Measurements from ENCODE around the gene TRAPPC6A.

TRAPPC6A gene

DNA sequence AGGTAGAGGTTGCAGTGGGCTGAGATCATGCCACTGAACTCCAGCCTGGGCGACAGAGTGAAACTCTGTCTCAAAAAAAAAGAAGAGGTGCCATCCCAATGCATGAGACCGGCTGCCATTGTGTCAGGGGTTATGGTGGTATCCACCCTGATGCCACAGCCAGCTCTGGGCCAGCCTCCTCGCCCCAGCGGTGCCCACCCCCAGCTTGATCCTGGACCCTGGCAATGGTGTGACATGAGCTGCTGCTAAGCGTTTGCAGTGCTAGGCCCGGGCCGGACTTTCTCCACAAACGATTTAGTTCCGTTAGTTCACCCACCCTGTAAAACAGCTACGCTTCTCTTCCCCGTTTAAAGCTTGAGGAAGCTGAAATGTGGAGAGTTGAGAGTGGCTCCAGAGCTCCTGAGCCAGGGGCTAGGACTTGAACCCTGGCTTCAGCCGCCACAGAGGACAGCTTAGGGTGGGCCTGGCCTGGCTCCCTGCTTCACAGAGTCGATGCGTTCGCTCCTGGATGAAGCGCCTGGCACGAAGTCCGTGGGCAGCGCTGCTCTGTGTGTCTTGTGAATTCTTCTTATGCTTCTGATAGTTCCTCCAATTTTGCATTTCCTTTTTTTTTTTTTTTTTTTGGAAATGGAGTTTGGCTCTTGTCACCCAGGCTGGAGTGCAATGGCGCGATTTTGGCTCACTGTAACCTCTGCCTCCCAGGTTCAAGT lies 42.7 kb downstream of the TRAPPC6A start:
- H3K27ac ChIP-seq (ENCODE audit: low read depth, low read length) = no peak overlapping the region
- H3K9ac ChIP-seq (ENCODE audit: low read length) = no peak overlapping the region
- H3K4me1 ChIP-seq (ENCODE audit: control insufficient read depth, insufficient read depth, low read length) = peaks cover 27% of the 10 kb centered on the region

DNA sequence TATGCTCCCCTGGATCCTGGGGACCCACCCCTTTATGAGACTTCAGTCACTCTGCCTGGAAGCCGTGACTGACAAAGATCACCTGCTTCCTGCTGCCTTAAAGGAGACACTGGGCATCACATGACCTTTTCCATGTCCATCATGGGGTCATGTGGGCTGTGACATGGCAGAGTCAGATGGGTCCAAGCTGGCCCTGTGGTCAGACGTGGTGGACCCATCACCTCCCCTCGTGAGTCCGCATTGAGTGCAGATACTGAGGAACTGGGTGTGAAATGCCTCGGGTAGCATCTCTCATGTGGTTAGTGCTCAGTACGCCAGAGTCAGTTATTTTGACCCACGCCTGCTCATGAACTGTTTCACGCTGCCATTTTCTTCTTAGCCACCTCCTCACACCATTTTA lies 44.4 kb downstream of the TRAPPC6A start:
- Histone ChIP-seq H3K4me3 (ENCODE audit: low read depth, low read length) (no peak overlapping the region), H3K4me1 (ENCODE audit: control insufficient read depth, insufficient read depth, low read length) (peaks cover 32% of the 10 kb centered on the region), H3K27ac (ENCODE audit: low read depth, low read length) (no peak overlapping the region), H3K27me3 (ENCODE audit: control insufficient read depth, insufficient read depth, low read length) (no peaks in the 10 kb centered on the region), H3K9me3 (ENCODE audit: control insufficient read depth, insufficient read depth, low read depth, low read length) (no peaks in the 10 kb centered on the region), H3K36me3 (ENCODE audit: control insufficient read depth, insufficient read depth, low read length) (0 out of 2 replicates have a peak, but pooled peaks cover 3% of the 10 kb centered on the region), H3K9ac (ENCODE audit: low read length) (no peak overlapping the region)

More for the DNA sequence above, 42.7 kb downstream of the TRAPPC6A start:
- 0 out of 2 replicates have a peak, but pooled peaks cover 3% of the 10 kb centered on the region for H3K36me3 ChIP-seq (ENCODE audit: control insufficient read depth, insufficient read depth, low read length)
- H3K27me3 ChIP-seq (ENCODE audit: control insufficient read depth, insufficient read depth, low read length) = no peaks in the 10 kb centered on the region
- no peaks in the 10 kb centered on the region for H3K9me3 ChIP-seq (ENCODE audit: control insufficient read depth, insufficient read depth, low read depth, low read length)
- no peak overlapping the region for H3K4me3 ChIP-seq (ENCODE audit: low read depth, low read length)

DNA sequence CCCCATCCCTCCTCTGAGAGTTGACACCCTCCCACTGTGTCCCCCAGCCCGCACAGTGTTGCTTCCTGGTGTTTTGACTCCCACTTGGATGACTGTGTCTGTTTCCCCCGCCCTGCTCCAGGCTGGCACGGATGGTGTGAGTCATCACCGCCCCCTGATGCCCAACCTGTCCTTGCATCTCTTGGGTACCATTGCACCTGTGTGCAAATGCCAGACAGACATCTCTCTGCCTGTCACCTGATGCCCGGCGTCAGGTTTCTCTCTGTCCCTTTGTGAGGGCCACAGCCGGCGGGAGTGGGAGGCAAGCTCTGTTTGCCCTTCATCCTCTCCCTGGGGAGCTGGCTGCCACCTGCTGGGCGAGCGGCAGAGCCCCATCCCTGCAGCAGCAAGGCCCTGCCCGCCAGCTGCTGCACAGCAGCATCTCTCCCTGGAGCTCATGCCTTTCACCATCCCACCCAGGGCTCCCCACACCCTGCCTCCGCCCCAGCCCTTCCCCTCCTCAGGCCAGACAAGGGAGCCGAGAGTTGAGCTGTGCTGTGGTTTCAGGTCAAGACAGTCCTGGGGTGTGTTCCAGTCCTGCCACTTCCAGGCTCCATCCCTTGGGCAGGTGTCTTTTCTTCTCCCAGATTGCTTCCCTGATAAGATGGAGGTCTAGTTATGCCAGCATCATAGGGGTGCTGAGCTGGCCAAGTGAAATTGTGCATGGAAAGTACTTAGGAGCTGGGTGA lies 47.0 kb downstream of the TRAPPC6A start:
- Histone ChIP-seq H3K27me3 (ENCODE audit: control insufficient read depth, insufficient read depth, low read length) (no peaks in the 10 kb centered on the region), H3K9me3 (ENCODE audit: control insufficient read depth, insufficient read depth, low read depth, low read length) (no peaks in the 10 kb centered on the region), H3K9ac (ENCODE audit: low read length) (no peak overlapping the region), H3K36me3 (ENCODE audit: control insufficient read depth, insufficient read depth, low read length) (0 out of 2 replicates have a peak, but pooled peaks cover 3% of the 10 kb centered on the region), H3K4me1 (ENCODE audit: control insufficient read depth, insufficient read depth, low read length) (peaks cover 16% of the 10 kb centered on the region), H3K4me3 (ENCODE audit: low read depth, low read length) (no peak overlapping the region), H3K27ac (ENCODE audit: low read depth, low read length) (no peak overlapping the region)

DNA sequence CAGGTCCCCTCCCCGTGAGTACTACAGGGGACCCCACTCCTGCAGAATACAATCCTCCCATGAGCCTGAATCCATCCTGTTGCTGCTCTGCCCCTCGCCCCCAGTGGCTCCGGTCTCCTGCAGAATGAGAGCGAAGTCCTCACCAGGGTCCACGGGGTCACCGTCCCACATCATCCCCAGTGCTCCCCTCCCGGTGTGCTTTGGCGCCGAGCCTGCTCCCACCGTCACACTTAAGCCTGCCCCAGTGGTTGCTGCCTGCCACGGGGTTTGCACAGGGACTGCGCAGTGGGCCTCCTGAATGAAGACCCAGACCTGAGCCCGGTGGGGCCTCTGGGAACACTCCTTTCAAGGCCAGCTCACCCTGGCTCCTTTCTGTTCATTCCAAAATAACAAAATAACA lies 47.8 kb downstream of the TRAPPC6A start:
- Histone ChIP-seq H3K27me3 (ENCODE audit: control insufficient read depth, insufficient read depth, low read length) (no peaks in the 10 kb centered on the region), H3K27ac (ENCODE audit: low read depth, low read length) (no peak overlapping the region), H3K4me3 (ENCODE audit: low read depth, low read length) (no peak overlapping the region), H3K4me1 (ENCODE audit: control insufficient read depth, insufficient read depth, low read length) (peaks cover 14% of the 10 kb centered on the region), H3K9me3 (ENCODE audit: control insufficient read depth, insufficient read depth, low read depth, low read length) (no peaks in the 10 kb centered on the region), H3K9ac (ENCODE audit: low read length) (no peak overlapping the region), H3K36me3 (ENCODE audit: control insufficient read depth, insufficient read depth, low read length) (0 out of 2 replicates have a peak, but pooled peaks cover 3% of the 10 kb centered on the region)

DNA sequence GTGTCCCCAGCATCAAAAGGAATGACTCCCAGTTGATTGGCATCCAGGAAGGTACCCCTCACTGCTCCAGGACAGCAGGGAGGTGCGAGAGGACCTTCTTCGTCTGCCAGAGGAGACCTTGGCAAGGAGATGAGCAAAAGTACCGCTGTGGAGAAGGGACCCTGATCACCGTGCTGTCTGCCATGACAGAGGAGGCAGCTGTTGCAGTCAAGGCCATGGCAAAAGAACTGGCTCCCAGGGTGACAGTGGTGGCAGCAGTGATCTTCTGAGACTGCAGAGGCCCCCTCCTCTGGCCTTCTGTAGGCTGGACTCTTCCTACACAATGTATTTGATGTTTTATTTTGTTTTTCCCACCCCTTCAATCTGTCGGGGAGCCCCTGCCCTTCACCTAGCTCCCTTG lies 49.2 kb downstream of the TRAPPC6A start:
- no peak overlapping the region for H3K9ac ChIP-seq (ENCODE audit: low read length)

DNA sequence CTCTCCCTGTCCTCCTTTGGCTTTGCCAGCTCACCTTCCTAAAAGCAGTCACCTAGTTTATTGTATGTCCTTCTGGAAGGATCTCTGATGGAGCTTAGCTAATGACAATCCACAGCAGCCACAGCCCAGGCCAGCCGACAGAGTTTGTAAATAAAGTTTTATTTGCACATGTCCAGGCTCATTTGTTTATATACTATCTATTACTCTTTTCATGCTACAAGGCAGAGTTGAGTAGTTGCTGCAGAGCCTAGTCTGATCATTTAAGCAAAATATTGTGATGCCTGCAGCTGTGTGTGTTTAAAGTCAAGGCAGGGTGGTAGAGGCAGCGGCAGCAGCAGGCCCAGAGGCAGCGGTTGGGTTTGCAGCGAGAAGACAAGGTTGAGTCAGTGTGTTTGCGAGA lies 49.9 kb downstream of the TRAPPC6A start:
- Histone ChIP-seq H3K4me3 (ENCODE audit: low read depth, low read length) (no peak overlapping the region), H3K27me3 (ENCODE audit: control insufficient read depth, insufficient read depth, low read length) (no peaks in the 10 kb centered on the region), H3K9me3 (ENCODE audit: control insufficient read depth, insufficient read depth, low read depth, low read length) (no peaks in the 10 kb centered on the region), H3K27ac (ENCODE audit: low read depth, low read length) (no peak overlapping the region), H3K9ac (ENCODE audit: low read length) (no peak overlapping the region), H3K36me3 (ENCODE audit: control insufficient read depth, insufficient read depth, low read length) (0 out of 2 replicates have a peak, but pooled peaks cover 7% of the 10 kb centered on the region), H3K4me1 (ENCODE audit: control insufficient read depth, insufficient read depth, low read length) (peaks cover 14% of the 10 kb centered on the region)

More for the DNA sequence above, 49.2 kb downstream of the TRAPPC6A start:
- no peak overlapping the region for H3K27ac ChIP-seq (ENCODE audit: low read depth, low read length)
- 0 out of 2 replicates have a peak, but pooled peaks cover 3% of the 10 kb centered on the region for H3K36me3 ChIP-seq (ENCODE audit: control insufficient read depth, insufficient read depth, low read length)
- H3K4me3 ChIP-seq (ENCODE audit: low read depth, low read length) = no peak overlapping the region
- H3K27me3 ChIP-seq (ENCODE audit: control insufficient read depth, insufficient read depth, low read length) = no peaks in the 10 kb centered on the region
- H3K9me3 ChIP-seq (ENCODE audit: control insufficient read depth, insufficient read depth, low read depth, low read length) = no peaks in the 10 kb centered on the region
- peaks cover 14% of the 10 kb centered on the region for H3K4me1 ChIP-seq (ENCODE audit: control insufficient read depth, insufficient read depth, low read length)

DNA sequence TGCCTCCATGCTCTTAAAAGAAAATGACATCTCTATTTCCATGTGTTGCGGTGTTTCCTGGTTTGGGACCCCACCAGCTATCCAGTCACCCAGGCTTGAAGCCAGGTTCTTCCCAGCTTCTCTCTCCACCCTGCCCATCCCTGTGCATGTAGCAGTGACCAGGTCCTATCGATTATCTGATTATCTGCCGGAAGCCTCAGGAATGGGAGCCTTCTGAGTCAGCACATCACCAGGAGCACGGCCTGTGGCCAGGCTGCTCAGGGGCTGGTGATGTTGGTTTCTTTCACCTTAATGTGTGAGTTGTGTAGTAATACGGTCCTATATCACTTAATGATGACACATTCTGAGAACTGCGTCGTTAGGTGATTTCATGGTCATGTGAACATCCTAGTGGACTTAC lies 51.4 kb downstream of the TRAPPC6A start:
- H3K9me3 ChIP-seq (ENCODE audit: control insufficient read depth, insufficient read depth, low read depth, low read length) = no peaks in the 10 kb centered on the region

DNA sequence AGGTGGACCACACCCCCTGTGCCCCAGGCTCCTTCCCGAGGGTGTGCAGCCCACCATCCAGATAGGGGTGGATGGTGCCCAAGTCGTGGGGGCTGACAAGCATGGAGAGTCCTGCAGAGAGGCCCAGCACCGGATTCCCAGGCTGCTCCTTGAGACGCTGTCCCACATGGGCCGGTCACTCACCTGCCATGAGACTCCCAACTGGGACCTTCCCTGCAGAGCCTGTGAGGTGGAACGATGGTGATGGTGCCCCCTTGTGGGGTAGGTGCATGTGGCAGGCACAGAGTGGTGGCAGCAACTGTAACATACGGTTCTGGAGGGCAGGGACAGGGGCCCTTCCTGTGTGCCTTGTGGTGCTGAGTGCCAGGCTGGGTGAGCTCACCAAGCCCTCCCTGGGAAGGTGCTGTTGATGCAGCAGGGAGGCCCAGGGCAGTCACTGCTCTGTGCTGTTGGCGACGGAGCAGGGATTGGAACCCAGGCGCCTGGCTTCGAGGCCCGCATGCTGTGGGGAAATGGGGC lies 52.0 kb downstream of the TRAPPC6A start:
- Histone ChIP-seq H3K9me3 (ENCODE audit: control insufficient read depth, insufficient read depth, low read depth, low read length) (no peaks in the 10 kb centered on the region), H3K9ac (ENCODE audit: low read length) (no peak overlapping the region), H3K27me3 (ENCODE audit: control insufficient read depth, insufficient read depth, low read length) (no peaks in the 10 kb centered on the region), H3K36me3 (ENCODE audit: control insufficient read depth, insufficient read depth, low read length) (0 out of 2 replicates have a peak, but pooled peaks cover 4% of the 10 kb centered on the region), H3K4me3 (ENCODE audit: low read depth, low read length) (no peak overlapping the region), H3K27ac (ENCODE audit: low read depth, low read length) (no peak overlapping the region), H3K4me1 (ENCODE audit: control insufficient read depth, insufficient read depth, low read length) (peaks cover 14% of the 10 kb centered on the region)

More for the DNA sequence above, 51.4 kb downstream of the TRAPPC6A start:
- no peak overlapping the region for H3K27ac ChIP-seq (ENCODE audit: low read depth, low read length)
- peaks cover 14% of the 10 kb centered on the region for H3K4me1 ChIP-seq (ENCODE audit: control insufficient read depth, insufficient read depth, low read length)
- no peak overlapping the region for H3K4me3 ChIP-seq (ENCODE audit: low read depth, low read length)
- H3K27me3 ChIP-seq (ENCODE audit: control insufficient read depth, insufficient read depth, low read length) = no peaks in the 10 kb centered on the region
- H3K9ac ChIP-seq (ENCODE audit: low read length) = no peak overlapping the region
- H3K36me3 ChIP-seq (ENCODE audit: control insufficient read depth, insufficient read depth, low read length) = 0 out of 2 replicates have a peak, but pooled peaks cover 5% of the 10 kb centered on the region

DNA sequence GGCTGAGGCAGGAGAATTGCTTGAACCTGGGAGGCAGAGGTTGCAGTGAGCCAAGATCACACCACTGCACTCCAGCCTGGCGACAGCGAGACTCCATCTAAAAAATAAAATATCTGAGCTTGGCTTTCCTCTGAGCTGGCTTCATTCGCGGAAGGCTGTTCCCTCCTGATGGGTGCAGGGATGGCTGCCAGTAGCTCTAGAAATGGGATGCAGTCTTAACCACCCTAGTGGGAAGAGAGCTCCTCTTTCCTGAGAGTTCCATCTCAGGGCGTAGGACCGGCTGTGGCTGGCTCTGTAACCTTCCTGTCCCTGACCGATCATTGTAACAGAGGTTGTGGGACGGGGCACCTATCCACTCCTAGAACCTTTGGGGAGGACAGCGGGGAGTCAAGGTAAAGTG lies 52.7 kb downstream of the TRAPPC6A start:
- Histone ChIP-seq H3K27ac (ENCODE audit: low read depth, low read length) (no peak overlapping the region), H3K9me3 (ENCODE audit: control insufficient read depth, insufficient read depth, low read depth, low read length) (no peaks in the 10 kb centered on the region), H3K9ac (ENCODE audit: low read length) (no peak overlapping the region), H3K27me3 (ENCODE audit: control insufficient read depth, insufficient read depth, low read length) (no peaks in the 10 kb centered on the region), H3K4me1 (ENCODE audit: control insufficient read depth, insufficient read depth, low read length) (peaks cover 7% of the 10 kb centered on the region), H3K36me3 (ENCODE audit: control insufficient read depth, insufficient read depth, low read length) (0 out of 2 replicates have a peak, but pooled peaks cover 4% of the 10 kb centered on the region), H3K4me3 (ENCODE audit: low read depth, low read length) (no peak overlapping the region)

DNA sequence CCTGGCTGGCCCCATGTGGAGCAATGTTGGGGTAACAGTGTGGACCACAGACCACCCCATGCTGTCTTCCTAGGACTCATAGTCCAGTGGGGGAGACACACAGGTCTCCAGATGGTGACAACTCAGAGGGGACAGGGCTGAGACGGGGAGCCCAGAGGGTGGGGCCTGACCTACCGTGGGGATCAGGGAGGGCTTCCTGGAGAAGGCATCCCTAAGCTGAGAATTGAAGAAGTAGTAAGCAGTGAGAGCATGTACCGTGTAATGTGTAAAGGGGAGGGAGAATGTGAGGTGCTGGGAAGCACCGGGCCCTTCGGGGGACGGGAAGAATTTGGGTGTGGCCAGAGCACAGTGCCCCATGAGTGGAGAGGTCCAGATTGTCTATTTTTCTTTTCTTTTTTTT lies 54.0 kb downstream of the TRAPPC6A start:
- Histone ChIP-seq H3K27ac (ENCODE audit: low read depth, low read length) (no peak overlapping the region), H3K4me3 (ENCODE audit: low read depth, low read length) (no peak overlapping the region), H3K9me3 (ENCODE audit: control insufficient read depth, insufficient read depth, low read depth, low read length) (no peaks in the 10 kb centered on the region), H3K9ac (ENCODE audit: low read length) (no peak overlapping the region), H3K27me3 (ENCODE audit: control insufficient read depth, insufficient read depth, low read length) (no peaks in the 10 kb centered on the region), H3K36me3 (ENCODE audit: control insufficient read depth, insufficient read depth, low read length) (0 out of 2 replicates have a peak, but pooled peaks cover 4% of the 10 kb centered on the region), H3K4me1 (ENCODE audit: control insufficient read depth, insufficient read depth, low read length) (peaks cover 3% of the 10 kb centered on the region; the same call in 1 of the 2 replicates)

DNA sequence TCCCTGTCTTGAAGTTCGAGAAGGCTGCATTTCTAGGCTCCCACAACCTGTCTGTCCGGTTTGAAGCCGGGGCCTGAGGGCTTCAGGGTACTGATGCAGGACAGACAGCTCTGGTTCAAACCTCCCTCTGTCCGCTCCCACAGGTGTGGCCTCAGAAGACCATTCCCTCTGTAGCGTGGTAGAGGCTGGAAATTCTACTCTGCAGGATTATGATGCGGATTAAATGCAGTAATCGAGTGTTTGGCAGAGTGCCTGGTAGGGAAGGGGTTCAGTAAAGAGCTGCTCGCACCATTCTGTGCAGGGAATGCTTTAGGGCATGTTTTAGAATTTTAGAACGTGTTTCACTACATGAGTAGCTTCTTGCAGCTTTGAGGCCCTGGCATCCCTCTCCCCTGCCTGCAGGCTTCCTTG lies 54.6 kb downstream of the TRAPPC6A start:
- H3K9me3 ChIP-seq (ENCODE audit: control insufficient read depth, insufficient read depth, low read depth, low read length) = no peaks in the 10 kb centered on the region
- no peak overlapping the region for H3K9ac ChIP-seq (ENCODE audit: low read length)
- H3K4me3 ChIP-seq (ENCODE audit: low read depth, low read length) = no peak overlapping the region
- no peak overlapping the region for H3K27ac ChIP-seq (ENCODE audit: low read depth, low read length)
- H3K36me3 ChIP-seq (ENCODE audit: control insufficient read depth, insufficient read depth, low read length) = 0 out of 2 replicates have a peak, but pooled peaks cover 4% of the 10 kb centered on the region
- H3K27me3 ChIP-seq (ENCODE audit: control insufficient read depth, insufficient read depth, low read length) = no peaks in the 10 kb centered on the region
- peaks cover 3% of the 10 kb centered on the region; the same call in 1 of the 2 replicates for H3K4me1 ChIP-seq (ENCODE audit: control insufficient read depth, insufficient read depth, low read length)
